IPS DF 4.7 (cell line): ENCODE data around the gene CASP3.
"Not testable (repeated sequence)": the region's sequence is repeated elsewhere in the genome, so short reads cannot be mapped to it uniquely, and the experiment has no call there.

Experiments
- DNase-seq: peaks from one replicate; pipeline ENCODE4 v3.0.0-alpha.2; 2013; ENCODE audit warnings: low spot score; ENCODE audit errors: extremely low read depth

The CASP3 gene

DNA sequence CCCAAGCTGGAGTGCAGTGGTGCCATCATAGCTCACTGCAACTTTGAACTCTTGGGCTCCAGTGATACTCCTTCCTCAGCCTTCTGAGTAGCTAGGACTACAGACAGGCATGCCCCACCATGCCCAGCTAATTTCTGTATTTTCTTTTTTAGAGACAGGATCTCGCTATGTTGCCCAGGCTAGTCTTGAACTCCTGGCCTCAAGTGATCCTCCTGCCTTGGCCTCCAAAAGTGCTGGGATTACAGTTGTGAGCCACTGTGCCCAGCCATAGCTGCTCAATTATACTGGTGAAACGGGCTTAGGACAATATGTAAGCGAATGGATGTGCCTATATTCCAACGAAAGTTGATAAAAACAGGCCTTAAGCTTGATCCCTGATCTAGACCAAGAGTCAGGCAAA, 13.1 kb downstream of the CASP3 start:
- DNase-seq = no peak

DNA sequence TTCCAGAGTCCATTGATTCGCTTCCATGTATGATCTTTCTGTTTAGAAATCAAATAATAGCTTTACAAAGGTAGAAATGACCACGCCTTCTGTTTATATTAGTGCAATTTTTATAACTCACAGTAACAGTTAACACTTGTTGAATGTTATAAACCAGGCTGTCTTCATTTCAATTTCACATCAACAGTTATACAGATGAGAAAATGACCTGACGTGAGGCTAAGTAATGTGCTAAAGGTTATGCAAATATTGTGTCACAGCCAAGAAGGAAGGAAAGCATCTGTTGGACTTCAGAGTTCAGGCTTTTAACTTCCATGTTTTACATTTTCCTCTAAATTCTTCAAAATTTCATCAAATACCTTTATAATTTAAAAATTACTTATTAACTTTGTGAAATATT, 13.9 kb downstream of the CASP3 start:
- no peak for DNase-seq

DNA sequence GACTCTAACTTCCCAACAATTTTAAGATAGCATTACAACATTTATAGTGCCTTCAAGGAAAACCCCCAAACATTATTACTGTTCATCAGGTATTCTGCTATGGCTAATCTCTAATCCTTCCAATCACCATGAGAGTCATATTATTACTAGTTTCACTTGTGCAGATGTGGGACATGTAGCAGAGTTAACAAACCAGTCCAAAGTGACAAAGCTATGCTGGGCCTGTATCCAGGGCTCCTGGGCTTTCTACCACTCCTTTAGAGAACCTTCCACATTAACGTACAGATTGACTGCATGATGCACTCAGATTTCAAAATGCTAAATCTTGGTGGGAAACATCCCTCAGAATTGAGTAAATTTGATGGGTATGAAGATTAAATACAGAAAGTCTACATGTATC, 16.4 kb downstream of the CASP3 start:
- DNase-seq = no peak

DNA sequence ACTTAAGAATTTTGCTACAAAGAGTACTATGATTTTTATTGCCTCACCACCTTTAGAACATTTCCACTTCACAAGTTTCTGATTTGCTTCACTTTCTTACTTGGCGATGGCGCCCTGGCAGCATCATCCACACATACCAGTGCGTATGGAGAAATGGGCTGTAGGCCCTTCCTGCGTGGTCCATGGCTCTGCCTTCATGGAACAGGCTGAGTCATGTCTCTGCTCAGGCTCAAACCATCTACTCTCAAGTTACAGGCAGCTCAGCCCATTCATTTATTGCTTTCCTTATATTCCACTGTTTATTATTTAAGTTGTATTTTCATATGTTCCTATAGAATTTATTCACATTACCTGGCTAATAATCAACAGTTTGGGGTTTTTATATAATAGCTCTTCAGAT, 21.1 kb downstream of the CASP3 start:
- no peak for DNase-seq

DNA sequence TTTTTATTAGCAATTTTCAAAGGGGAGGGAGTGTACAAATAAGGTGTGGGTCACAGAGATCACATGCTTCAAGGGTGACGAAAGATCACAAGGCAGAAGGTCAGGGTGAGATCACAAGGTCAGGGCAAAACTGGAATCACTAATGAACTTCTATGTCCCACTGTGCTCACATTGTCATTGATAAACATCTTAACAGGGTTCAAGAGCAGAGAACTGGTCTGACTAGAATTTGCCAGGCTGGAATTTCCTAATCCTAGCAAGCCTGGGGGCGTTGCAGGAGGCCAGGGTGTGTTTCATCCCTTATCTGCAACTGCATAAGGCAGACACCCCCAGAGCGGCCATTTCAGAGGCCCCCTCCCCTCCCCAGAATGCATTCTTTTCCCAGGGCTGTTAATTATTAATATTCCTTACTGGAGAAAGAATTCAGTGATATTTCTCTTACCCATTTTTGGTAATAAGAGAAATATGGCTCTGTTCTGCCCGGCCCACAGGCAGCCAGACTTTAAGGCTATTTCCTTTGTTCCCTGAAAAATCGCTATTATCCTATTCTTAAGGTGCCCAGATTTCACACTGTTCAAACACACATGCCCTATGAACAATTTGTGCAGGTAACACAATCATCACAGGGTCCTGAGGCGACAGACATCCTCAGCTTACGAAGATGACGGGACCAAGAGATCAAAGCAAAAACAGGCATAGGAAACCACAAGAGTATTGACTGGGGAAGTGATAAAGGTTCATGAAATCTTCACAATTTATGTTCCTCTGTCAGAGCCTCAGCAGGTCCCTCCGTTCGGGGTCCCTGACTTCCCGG, 23.3 kb downstream of the CASP3 start:
- not testable (repeated sequence) for DNase-seq

DNA sequence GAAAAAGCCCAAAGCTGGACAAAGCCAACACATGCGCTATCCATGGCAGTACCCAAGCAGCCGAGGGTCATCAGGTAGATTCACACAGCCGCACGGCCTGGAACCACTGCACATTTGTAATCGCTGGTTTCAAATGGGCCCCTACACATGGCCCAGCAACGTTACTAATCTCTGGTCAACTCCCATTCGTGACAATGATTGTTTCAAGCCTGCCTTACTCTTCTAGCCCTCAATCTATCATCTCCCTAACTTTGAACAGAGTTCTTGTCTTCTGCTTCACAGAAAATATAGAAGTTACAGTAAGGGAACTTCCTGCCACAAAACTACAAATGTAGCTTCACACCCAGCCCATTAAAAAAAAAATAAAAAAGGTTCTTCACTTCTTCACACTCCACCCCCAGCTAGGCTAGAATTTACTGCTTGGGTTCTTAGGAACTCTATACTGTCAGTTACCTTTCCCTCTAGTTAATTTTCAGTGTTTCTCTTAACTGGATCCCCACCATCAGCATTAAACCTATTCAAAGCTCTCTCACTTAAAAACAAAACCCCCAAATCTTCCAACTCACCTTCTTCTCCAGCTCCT, 24.2 kb downstream of the CASP3 start:
- no peak for DNase-seq

DNA sequence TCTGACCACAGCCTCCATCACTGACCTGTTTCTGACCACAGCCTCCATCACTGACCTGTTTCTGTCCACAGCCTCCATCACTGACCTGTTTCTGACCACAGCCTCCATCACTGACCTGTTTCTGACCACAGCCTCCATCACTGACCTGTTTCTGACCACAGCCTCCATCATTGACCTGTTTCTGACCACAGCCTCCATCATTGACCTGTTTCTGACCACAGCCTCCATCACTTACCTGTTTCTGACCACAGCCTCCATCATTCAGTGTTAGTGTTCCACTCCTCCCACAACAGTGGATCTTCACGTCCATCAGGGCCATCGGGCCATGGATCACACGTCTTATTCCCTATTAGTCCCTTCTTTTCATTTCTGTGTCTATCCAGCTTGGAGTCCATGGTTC, 24.7 kb downstream of the CASP3 start:
- not testable (repeated sequence) for DNase-seq

DNA sequence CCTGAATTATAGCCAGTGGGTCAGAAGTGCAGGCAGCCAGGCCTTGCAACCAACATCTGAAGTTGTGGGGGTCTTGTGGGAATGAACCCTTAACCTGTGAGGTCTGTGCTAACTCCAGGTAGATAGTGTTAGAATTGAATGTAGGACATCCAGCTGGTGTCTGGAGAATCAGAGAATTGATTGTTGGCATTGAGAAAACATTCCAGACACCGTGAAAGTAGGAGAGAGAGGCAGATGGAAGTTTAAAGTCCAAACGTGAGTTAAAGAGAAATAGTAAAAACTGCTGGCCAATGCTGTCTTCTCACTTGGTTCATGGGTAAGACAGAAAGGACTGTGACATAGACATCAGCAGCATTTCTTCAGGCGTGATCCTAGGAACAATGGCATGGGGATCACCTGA, 27.7 kb downstream of the CASP3 start:
- no peak for DNase-seq

DNA sequence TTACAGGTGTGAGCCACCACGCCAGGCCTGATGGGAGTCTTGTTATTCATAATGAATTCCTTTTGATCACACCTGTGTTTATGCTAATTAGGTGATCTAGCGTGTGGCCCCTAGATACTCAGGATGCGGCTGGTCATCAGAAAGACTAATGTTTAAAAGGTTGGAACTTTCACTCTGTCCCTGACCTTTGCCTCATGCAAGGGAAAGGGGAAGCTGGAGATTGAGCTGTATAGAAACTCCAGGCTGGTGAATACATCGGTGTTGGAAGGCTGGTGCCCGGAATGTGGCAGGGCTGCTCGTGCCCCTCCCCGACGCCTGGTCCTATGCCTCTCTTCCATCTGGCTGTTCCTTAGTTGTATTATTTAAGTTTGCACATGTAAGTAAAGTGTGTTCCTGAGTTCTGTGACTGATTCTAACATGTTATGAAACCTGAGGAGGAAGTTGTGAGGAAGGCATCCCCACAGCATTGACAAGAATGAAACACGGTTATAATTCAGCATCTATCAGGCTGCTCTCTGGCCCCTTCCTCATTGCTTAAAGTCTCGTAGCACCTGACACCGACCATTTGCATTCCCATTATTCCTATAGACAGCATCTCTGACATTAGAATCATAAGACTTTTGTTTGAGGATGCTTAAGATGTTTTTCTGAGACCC, 28.9 kb downstream of the CASP3 start:
- DNase-seq = no peak

DNA sequence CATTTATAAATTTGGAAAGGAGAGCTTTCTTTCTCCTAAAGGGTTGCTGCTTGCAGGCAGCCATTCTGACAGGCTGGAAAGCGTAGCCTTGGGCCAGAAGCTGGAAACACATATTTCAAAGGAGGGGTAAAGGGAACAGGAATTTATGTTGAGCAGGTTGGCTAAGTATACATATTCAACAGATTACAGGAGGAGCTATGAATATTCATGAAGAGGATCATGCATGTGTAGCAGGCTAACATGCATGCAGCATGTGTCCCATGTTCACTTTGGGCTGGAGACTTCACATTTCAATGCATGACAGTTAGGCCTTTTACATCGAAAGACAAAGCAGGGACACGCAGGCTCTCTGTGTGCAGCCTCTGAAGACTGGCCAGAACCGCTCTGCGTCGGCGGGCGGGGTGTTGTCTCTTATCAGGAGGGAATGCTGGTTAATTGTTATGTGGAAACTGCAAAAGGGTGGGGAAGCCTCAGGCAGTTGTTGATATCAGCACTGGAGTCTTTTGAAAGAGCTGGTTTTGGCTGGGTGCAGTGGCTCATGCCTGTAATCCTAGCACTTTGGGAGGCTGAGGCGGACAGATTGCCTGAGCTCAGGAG, 31.5 kb downstream of the CASP3 start:
- no peak for DNase-seq

DNA sequence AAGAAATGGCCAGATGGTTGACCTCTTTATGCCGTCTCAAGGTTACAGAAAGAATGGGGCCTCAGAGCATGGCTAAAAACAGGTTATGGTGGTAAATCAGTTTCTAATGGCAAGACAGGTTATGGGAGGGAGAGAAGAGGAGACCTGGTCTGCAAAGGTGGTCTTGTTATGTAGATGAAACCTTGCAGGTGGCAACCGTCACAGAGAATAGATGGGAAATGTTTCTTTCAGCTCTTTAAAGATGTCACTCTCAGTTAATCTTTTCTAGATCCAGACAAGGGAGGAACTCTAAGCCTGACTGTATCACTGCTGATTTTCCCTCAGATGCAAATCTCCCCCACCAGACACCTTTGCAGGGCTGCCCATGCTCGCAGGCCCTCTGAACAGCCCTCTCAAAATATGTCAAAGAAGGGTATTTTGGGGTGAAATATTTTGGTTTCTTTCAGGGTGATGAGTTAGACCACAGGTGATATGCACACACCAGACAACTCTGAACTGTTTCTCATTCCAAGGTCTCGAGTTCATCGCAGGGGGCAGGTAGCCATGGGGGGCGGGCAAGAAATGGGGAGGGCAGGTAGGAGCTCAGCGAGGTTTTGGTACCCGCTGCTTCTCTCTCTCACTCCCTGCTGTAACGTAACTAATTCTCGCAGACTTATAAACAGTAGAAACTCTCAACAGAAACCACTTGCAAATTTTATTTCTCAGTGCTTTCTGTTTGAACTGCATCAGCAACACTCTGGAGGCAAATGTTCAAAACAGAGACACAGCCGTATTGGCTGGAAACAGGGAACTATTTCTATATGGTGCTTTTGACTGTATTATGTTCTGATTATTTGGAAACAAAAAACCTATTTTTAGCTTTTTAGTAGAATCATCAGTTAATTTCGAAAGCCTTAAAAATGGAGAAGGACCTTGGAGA, 32.4 kb downstream of the CASP3 start:
- DNase-seq = no peak

DNA sequence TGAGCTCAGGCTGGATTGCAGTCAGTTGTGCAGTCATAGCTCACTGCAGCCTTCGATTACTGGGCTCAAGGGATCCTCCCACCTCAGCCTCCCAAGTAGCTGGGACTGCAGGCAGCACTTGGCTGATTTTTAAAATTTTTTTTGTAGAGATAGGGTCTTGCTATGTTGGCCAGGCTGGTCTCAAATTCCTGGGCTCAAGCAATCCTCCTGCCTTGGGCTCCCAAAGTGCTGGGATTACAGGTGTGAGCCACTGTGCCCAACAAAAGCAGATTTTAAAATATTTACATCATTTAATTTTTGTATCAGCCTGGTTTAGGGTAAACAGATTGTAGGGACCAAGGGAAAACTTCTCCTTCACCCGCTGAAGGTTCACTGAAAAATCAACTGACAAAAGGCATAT, 33.1 kb downstream of the CASP3 start:
- DNase-seq = not testable (repeated sequence)

DNA sequence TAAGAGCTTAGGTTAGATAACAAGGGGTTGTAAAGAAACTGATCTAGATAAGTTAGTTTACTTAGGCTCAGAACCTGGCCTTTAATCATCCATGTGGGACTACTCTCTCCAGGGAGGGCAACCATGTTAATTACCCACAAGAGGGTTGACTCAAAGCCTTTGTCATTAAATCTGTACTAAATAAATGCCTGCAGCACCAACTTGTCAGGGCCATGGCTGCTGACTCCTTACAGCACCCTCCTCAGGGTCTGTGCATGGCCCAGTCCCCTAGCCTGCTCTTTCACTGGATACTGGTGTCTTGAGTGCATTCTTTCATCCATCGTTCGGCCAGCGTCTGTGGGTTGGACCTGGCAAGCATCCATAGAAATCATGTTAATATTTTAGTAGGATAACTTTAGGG, 34.7 kb downstream of the CASP3 start:
- DNase-seq = no peak

DNA sequence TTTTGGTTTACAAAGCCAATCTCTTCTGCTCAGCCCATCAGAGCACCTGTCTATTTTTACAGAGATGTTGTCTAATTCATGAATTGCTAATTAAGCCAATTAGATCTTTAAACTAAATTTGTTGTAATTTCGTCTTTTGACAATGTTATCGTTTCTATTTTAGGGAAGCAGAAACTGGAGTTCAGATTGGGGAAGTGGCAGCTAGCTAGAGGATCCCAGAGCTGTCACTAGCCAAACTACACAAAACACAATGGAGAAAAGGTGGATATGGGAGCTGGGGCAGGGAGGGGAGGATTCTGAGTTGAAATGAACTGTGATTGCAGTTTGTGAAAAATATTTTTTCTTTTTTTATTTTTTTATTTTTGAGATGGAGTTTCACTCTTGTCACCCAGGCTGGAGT, 35.8 kb downstream of the CASP3 start:
- DNase-seq = no peak

DNA sequence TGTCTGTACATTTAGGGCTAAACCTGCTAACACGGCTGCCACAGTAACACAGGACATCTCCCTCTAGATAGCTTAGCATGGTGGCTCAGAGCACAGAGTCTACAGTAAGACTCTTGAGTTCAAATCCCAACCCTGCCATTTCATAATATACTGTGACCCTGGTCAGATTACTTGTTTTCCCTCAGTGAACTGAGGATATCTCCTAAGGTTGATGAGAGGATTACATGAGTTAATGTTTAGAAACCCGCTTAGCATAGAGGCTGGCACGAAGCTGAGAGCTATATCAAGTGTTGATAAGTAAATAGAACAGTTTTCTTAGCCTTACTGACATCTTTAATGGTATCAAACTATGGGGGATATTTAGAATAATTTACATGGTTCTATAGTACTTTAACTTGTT, 37.2 kb downstream of the CASP3 start:
- no peak for DNase-seq

DNA sequence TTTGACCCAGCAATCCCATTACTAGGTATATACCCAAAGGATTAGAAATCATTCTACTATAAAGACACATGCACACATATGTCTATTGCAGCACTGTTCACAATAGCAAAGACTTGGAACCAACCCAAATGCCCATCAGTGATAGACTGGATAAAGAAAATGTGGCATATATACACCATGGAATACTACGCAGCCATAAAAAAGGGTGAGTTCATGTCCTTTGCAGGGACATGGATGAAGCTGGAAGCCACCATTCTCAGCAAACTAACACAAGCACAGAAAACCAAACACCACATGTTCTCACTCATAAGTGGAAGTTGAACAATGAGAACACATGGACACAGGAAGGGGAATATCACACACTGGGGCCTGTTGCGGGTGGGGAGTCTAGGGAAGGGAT, 41.8 kb downstream of the CASP3 start:
- DNase-seq = not testable (repeated sequence)

DNA sequence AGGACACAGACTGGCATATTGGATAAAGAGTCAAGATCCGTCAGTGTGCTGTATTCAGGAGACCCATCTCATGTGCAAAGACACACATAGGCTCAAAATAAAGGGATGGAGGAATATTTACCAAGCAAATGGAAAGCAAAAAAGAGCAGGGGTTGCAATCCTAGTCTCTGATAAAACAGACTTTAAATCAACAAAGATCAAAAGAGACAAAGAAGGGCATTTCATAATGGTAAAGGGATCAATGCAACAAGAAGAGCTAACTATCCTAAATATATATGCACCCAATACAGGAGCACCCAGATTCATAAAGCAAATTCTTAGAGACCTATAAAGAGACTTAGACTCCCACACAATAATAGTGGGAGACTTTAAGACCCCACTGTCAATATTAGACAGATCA, 46.4 kb downstream of the CASP3 start:
- DNase-seq = not testable (repeated sequence)

DNA sequence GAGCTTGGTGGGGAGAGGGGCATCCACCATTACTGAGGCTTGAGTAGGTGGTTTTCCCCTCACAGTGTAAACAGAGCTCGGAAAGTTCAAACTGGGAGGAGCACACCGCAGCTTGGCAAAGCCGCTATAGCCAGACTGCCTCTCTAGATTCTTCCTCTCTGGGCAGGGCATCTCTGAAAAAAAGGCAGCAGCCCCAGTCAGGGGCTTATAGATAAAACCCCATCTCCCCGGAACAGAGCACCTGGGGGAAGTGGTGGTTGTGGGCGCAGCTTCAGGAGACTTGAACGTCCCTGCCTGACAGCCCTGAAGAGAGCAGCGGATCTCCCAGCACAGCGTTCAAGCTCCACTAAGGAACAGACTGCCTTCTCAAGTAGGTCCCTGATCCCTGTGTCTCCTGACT, 48.3 kb downstream of the CASP3 start:
- DNase-seq = not testable (repeated sequence)

DNA sequence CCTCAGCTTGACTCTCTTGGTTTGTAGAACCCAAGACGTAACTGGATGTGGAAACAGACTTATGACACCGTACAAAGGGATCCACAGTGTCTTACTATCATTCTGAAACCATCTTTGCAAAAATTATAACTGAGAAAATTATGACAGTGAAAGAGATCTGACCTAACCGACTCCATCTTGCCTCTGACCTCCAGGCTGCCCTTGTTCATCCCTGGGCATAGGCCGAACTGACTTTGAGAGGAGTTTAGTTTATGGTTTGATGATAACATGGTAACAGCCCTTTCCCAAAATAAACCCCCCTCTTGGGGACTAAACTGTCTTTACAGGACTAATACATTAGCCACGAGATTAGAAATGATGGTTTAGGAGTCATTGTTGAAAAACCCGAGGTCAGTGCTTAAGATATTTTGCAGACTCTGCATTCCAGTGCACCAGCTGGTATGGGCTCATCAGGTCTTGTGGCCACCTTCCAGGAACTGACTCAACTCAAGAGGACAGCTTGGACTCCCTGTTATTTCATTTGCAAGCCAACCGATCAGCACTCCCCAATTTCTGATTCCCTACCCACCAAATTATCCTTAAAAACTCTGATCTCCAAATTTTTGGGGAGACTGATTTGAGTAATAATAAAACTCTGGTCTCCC, 49.6 kb downstream of the CASP3 start:
- DNase-seq = no peak

DNA sequence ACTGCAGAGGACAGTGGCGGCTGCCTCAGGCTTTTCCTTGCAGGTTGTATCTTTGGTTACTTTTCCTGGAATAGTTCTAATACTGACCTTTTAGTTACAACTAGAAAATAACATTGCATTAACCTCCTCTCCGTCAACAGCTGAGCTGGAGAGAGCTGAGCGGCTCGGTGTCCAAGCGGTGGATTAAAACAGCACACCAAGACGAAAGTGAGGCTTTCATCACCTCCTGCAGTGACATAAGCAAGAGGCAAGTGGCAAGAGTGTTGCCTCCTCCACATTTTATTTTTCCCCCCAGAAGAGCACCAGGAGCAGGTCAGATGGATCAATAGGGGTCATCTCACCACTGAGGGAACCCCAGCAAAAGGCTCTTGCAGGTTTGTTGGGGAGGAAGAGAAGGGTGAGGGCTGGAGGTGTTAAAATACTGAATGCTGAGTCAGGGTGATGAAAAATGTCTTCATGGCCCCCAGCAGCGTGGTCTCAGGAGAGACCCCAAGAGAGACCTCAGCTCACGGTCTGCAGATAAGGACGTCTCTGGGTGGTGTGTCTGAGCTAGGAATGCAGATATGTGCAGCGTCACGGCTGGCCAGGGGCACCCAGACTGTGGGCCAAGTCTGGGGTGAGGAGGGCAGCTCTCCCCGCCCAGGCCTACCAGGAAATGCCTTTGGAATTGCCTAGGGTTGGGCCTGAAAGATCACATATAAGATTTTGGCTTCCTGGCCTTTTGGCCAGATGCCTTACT, 50.3 kb downstream of the CASP3 start:
- DNase-seq = no peak
